Subcutaneous abdominal adipose tissue (tissue), 5 donors: ENCODE measurements around the gene DIP2B.

ENCODE experiments used
- H3K27ac ChIP-seq: one replicate; pipeline ENCODE4 v1.7.0; 2013; ENCODE audit warnings: low read depth, mild to moderate bottlenecking, inconsistent platforms, low read length, moderate library complexity
- H3K27me3 ChIP-seq, 5 donors: one replicate each; pipeline ENCODE4 v1.7.0; 2013; ENCODE audit warnings: low read length in 5 of 5, inconsistent platforms in 1 of 5; ENCODE audit not compliant: control insufficient read depth in 5 of 5, insufficient read depth in 4 of 5
- H3K36me3 ChIP-seq, 5 donors: one replicate each; pipeline ENCODE4 v1.7.0; 2013; ENCODE audit warnings: low read length in 5 of 5; ENCODE audit not compliant: control insufficient read depth in 5 of 5, insufficient read depth in 5 of 5
- H3K4me1 ChIP-seq, 5 donors: one replicate each; pipeline ENCODE4 v1.7.0; 2013; ENCODE audit warnings: low read length in 5 of 5, mild to moderate bottlenecking in 3 of 5, moderate library complexity in 1 of 5; ENCODE audit not compliant: control insufficient read depth in 5 of 5, insufficient read depth in 5 of 5
- H3K4me3 ChIP-seq, 5 donors: one replicate each; pipeline ENCODE4 v1.7.0; 2013; ENCODE audit warnings: low read length in 5 of 5, low read depth in 1 of 5
- H3K9ac ChIP-seq, 5 donors: one replicate each; pipeline ENCODE4 v1.7.0; 2013; ENCODE audit warnings: low read length in 5 of 5, mild to moderate bottlenecking in 4 of 5, moderate library complexity in 3 of 5
- H3K9me3 ChIP-seq, 5 donors: one replicate each; pipeline ENCODE4 v1.7.0; 2013; ENCODE audit warnings: low read length in 5 of 5; ENCODE audit not compliant: control insufficient read depth in 5 of 5
- donor health status: healthy.
- donor health status: healthy.
- donor health status: healthy.
- donor health status: healthy.
- donor health status: healthy.

DIP2B gene

DNA sequence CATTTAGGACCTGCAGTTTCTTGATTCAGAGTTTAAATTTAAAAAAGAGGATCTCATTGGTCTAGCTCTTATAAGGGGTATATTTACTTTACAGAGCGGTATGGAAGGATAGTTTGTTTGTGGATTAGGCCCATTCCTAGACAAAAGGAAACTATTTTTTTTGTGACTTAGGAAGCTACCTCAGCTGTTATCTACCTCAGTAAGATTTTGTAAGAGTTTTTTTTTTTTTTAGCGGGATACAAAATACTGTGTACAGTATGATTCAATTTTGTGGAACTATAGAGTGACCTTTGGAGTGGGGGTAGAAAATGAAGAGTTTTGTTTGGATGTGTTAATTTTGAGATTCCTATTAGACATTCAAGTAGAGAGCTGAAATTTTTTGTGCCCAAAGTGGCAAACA lies 154.5 kb downstream of the DIP2B start:
- Histone ChIP-seq H3K36me3 (peaks cover 0 to 9% (median 4%) of the 10 kb centered on the region in 5 donors), H3K9me3 (no peaks in the 10 kb centered on the region), H3K4me3 (no peak overlapping the region), H3K9ac (no peak overlapping the region), H3K27ac (no peak overlapping the region), H3K27me3 (no peaks in the 10 kb centered on the region), H3K4me1 (no peaks in the 10 kb centered on the region)

DNA sequence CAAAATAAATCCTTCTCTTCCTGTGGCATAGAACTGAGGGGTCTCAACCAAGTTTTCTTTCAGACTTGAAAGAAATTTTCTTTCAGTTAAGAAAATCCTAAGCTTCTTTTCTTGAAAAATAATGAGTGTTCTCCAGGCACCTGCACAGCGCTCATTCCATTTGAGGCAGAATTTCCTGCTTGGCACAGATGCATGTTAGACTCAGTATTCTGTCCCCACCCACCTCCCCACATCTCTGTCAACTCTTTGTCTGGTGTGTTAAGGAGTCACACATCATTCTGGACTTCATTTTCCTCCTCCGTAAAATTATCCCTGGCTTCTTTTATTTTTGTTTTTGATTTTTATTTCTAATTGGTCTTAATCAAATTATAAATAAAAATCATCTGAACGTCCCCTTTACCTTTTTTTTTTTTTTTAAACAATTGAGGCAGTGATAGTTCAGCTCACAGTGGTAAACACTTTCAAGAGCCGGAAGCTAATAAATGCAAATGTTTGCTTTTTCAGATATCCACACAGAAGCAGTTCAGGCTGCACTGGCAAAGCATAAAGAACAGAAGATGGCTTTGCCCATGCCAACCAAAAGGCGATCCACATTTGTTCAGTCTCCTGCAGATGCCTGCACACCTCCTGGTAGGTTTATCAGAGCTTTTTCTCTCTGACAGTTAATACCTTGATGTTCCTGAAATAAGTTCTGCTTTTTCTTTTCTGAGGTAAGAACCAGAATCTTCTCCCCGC lies 155.1 kb downstream of the DIP2B start:
- no peak overlapping the region for H3K4me3 ChIP-seq
- H3K9me3 ChIP-seq, result no peaks in the 10 kb centered on the region
- no peaks in the 10 kb centered on the region for H3K4me1 ChIP-seq
- H3K27ac ChIP-seq, result no peak overlapping the region
- H3K36me3 ChIP-seq, result peaks cover 0 to 9% (median 4%) of the 10 kb centered on the region in 5 donors
- H3K27me3 ChIP-seq, result no peaks in the 10 kb centered on the region
- no peak overlapping the region for H3K9ac ChIP-seq

DNA sequence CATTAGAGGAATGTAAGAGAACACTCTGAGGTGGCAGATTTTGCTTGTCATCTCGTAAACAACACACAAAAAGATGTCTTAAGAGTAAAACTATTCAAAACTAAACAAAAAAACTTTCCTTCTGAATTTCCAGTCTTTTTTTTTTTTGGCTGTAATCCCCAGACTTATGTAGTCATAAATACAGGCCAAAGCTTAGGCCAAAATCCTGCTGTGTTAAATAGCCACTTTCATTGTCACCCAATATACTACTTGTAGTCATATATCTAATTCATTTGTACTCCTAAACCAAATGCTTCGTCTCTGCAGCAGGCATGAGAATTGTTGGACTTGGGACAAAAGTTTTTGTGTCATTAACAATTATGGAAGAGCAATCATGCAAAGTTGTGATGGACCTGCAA lies 155.6 kb downstream of the DIP2B start:
- H3K27me3 ChIP-seq, result no peaks in the 10 kb centered on the region
- peaks cover 0 to 9% (median 4%) of the 10 kb centered on the region in 5 donors for H3K36me3 ChIP-seq
- no peaks in the 10 kb centered on the region for H3K9me3 ChIP-seq
- H3K4me3 ChIP-seq, result no peak overlapping the region
- H3K9ac ChIP-seq, result no peak overlapping the region
- no peaks in the 10 kb centered on the region for H3K4me1 ChIP-seq
- no peak overlapping the region for H3K27ac ChIP-seq

DNA sequence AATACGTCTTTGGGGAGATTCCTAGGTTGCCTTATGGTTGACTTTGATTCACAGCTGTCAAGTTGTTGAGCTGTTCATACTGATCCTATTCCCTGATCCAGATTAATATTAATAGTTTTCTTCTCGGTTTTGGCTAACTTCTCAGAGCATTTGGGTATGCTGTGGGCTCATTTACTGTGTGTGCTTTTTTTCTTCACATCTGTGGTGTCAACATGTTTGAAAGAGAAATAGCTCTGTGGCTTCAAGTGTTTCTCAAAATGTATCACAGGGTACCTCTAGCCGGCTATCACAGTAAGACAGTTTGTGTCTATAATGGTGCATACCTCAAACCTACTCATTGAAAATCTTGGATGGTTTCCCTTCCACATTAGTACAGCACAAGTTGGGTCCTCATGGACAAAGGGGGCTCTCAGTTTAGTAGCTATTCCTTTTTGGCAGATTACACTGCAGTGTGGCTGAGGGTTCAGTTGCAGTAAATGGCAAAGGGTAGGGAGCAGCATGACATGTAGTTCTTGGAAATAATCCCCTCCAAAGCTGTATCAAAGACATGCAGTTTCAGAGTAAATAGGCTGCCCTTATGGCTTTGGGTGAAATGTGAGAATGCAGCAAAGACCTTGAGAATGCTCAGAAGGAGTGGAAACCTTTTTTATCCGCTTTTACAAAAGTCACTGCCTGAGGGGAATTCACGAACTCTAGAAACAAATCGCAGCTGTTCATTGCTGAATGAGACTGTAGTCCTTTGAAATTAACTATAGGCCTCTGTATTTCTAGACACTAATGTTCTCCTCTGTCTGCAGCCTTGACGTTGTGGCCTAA lies 156.7 kb downstream of the DIP2B start:
- no peak overlapping the region for H3K9ac ChIP-seq

DNA sequence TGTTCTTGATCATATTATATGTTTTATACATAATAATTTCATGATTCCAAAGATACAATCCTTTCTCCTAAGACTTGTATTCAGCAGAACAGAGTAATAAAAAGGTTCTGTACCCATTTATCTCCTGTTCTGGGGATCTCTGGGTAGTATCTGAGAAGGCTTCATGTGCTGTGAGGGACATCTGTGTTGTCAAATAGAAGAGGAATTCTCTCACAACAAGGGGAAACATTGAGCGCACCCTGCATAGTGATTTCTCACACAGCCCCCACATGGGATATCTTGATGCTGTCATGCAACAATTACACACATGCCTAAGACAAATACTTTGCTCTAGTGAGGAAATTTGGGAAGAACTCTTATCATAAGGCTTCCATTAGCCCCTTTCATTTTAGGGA lies 157.3 kb downstream of the DIP2B start:
- Histone ChIP-seq H3K27me3 (no peaks in the 10 kb centered on the region), H3K4me1 (no peaks in the 10 kb centered on the region), H3K9ac (no peak overlapping the region)

More for the DNA sequence above, 156.7 kb downstream of the DIP2B start:
- H3K27me3 ChIP-seq, result no peaks in the 10 kb centered on the region
- H3K4me1 ChIP-seq, result no peaks in the 10 kb centered on the region
- no peak overlapping the region for H3K4me3 ChIP-seq
- H3K27ac ChIP-seq, result no peak overlapping the region
- H3K9me3 ChIP-seq, result no peaks in the 10 kb centered on the region
- peaks cover 0 to 9% (median 4%) of the 10 kb centered on the region in 5 donors for H3K36me3 ChIP-seq

DNA sequence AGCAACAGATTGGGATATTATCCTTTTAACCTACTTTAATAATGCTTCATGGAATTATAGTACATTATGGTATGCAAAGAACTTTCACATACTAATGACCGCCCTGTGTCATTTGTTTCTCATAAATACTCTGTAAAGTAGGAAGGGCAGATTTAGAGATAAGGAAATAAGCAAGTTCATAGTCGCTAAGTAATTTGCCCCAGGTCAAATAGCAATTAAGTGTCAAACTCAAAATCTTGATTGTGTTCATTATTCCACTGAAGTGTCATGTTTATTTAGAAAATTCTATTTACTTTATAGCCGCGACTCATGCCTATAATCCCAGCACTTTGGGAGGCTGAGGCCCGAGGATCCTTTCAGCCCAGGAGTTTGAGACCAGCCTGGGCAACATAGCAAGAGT lies 160.4 kb downstream of the DIP2B start:
- Histone ChIP-seq H3K4me1 (no peaks in the 10 kb centered on the region), H3K4me3 (no peak overlapping the region), H3K27ac (no peak overlapping the region), H3K27me3 (no peaks in the 10 kb centered on the region), H3K9ac (no peak overlapping the region), H3K36me3 (peaks cover 0 to 9% (median 7%) of the 10 kb centered on the region in 5 donors), H3K9me3 (no peaks in the 10 kb centered on the region)

More for the DNA sequence above, 157.3 kb downstream of the DIP2B start:
- no peak overlapping the region for H3K4me3 ChIP-seq
- H3K27ac ChIP-seq, result no peak overlapping the region
- H3K36me3 ChIP-seq, result peaks cover 0 to 9% (median 4%) of the 10 kb centered on the region in 5 donors
- no peaks in the 10 kb centered on the region for H3K9me3 ChIP-seq

DNA sequence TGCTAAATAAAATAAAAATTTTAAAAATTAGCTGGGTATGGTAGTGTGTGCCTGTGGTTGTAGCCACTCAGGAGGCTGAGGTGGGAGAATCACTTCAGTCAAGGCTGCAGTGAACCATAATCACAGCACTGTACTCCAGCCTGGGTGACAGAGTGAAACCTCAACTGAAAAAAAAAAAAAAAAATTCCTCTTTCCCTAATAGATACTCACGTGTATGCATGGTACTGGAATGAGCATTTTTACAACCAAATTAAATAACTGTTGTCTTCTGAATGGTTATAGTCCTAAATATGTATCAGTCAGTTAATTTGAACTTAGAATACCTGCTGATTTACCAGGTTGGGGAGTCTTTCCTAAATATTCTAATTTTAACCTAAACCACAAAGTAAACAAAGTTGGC lies 160.8 kb downstream of the DIP2B start:
- no peaks in the 10 kb centered on the region for H3K9me3 ChIP-seq
- H3K4me1 ChIP-seq, result no peaks in the 10 kb centered on the region
- H3K27ac ChIP-seq, result no peak overlapping the region
- H3K36me3 ChIP-seq, result peaks cover 0 to 8% (median 6%) of the 10 kb centered on the region in 5 donors
- H3K9ac ChIP-seq, result no peak overlapping the region
- no peaks in the 10 kb centered on the region for H3K27me3 ChIP-seq
- H3K4me3 ChIP-seq, result no peak overlapping the region

DNA sequence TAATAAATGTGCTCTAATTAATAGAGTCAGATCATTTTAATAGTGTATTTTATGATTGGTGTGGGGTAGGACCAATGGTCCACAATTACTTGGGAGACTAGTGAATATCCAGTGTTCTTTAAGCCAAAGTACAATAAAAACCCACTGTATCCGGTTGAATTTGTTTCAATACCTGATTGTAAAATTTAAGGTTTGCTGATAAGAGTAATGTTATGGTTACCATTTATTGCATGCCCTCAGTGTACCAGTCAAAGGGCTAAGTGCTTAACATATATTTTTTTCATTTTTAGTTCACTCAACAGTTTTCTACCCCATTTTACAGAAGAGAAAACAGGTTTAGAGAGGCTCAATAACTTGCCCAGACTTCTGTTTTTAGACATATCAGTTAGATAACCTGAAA lies 161.2 kb downstream of the DIP2B start:
- H3K4me1 ChIP-seq, result no peaks in the 10 kb centered on the region
- no peak overlapping the region for H3K9ac ChIP-seq
- no peaks in the 10 kb centered on the region for H3K9me3 ChIP-seq
- H3K27me3 ChIP-seq, result no peaks in the 10 kb centered on the region
- H3K27ac ChIP-seq, result no peak overlapping the region
- peaks cover 0 to 9% (median 6%) of the 10 kb centered on the region in 5 donors for H3K36me3 ChIP-seq
- H3K4me3 ChIP-seq, result no peak overlapping the region

DNA sequence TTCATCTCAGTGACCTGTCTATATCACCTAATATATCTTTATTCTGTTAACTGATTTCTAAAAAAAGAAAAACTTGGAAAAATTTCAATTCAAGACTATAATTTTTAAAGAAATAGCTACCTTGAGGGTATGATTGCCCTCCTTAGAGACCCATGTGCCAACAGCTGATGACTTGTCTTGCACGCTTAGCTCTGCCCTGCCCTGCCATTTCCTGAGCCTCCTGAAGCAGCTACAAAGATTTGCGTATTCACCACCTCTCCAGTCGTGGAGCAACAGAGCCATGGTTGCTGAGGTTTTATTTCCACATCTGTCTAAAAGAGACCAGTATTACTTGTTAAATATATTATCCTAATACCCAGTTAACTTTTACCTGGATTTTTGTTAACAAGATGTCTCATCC lies 167.4 kb downstream of the DIP2B start:
- H3K27ac ChIP-seq, result no peak overlapping the region
- H3K27me3 ChIP-seq, result no peaks in the 10 kb centered on the region
- no peak overlapping the region for H3K4me3 ChIP-seq
- H3K36me3 ChIP-seq, result peaks cover 25 to 35% (median 32%) of the 10 kb centered on the region in 5 donors
- no peak overlapping the region for H3K9ac ChIP-seq
- no peaks in the 10 kb centered on the region for H3K4me1 ChIP-seq
- no peaks in the 10 kb centered on the region for H3K9me3 ChIP-seq

DNA sequence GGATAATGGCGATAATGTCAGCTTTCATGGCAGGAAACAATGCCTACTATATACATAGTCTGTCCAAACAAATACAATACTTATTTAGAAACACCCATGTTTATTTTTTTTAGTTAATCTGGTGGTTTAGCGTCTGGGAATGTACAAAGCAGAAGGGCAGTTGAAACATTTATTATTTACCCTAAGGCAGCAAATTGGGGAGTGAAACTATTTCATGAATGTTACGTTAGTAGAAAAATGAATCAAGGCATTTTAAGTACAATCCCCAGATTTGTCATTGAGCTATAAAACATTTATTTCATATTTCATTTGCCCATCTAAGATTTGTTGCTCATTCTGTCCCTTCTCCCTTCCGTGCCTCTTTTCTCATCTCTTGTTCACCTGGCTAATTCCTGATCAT lies 172.0 kb downstream of the DIP2B start:
- no peak overlapping the region for H3K9ac ChIP-seq
- no peaks in the 10 kb centered on the region for H3K27me3 ChIP-seq
- H3K9me3 ChIP-seq, result no peaks in the 10 kb centered on the region
- peaks cover 17 to 47% (median 23%) of the 10 kb centered on the region in 5 donors for H3K36me3 ChIP-seq
- H3K4me1 ChIP-seq, result peaks cover 0 to 4% (median 0%) of the 10 kb centered on the region in 5 donors
- no peak overlapping the region for H3K27ac ChIP-seq
- no peak overlapping the region for H3K4me3 ChIP-seq
